Measurements from ENCODE around the gene NSMF. TPM values are rescaled to one million over a fixed set of nuclear protein-coding genes. Genes with fewer than 3 reads are reported as not detected.
"Not testable (repeated sequence)": the region's sequence is repeated elsewhere in the genome, so short reads cannot be mapped to it uniquely, and the experiment has no call there.

The NSMF gene
- total RNA-seq, 1 experiment from 2014 or later: 52.7 TPM

- intact Hi-C loops (cut with micrococcal nuclease; ENCODE audit: unreplicated experiment): no loop called here
Measured at GRCh38 chr9:137452006-137452760, 7.0 kb downstream of the NSMF start.

DNA sequence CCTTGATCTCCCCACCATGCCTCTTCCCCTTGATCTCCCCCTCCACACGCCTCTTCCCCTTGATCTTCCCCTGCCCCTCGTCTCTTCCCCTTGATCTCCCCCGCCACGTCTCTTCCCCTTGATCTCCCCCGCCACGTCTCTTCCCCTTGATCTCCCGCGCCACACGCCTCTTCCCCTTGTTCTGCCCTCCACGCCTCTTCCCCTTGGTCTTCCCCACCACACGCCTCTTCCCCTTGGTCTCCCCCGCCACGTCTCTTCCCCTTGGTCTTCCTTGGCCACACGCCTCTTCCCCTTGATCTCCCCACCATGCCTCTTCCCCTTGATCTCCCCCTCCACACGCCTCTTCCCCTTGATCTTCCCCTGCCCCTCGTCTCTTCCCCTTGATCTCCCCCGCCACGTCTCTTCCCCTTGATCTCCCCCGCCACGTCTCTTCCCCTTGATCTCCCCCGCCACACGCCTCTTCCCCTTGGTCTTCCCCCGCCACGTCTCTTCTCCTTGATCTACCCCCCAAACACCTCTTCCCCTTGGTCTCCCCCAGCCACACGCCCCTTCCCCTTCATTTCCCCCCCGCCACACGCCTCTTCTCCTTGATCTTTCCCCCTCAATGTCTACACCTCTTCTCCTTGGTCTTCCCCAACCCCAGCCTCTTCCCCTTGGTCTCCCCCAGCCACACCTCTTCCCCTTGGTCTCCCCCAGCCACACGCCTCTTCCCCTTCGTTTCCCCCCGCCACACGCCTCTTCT lies 7.7 kb downstream of the NSMF start:
- H3K27me3 ChIP-seq (replicated peaks; ENCODE audit: insufficient read depth, low read depth, low read length, poor library complexity); H3K4me3 ChIP-seq (ENCODE audit: low read depth, low read length, poor library complexity, severe bottlenecking); H3K4me1 ChIP-seq (ENCODE audit: insufficient read depth, low read length, poor library complexity, severe bottlenecking); POLR2A ChIA-PET (ENCODE audit: low non-redundant PET); CTCF ChIA-PET; H3K9me3 ChIP-seq (ENCODE audit: low read depth, low read length, poor library complexity, severe bottlenecking); DNase-seq (ENCODE audit: low spot score); intact Hi-C loops (cut with micrococcal nuclease; ENCODE audit: unreplicated experiment); H3K27ac ChIP-seq (ENCODE audit: low read depth, low read length, poor library complexity, severe bottlenecking); BruUV-seq (replicated peaks): not testable (repeated sequence)
- H3K36me3 ChIP-seq (ENCODE audit: insufficient read depth, low read length, poor library complexity, severe bottlenecking): peaks cover 16% of the 10 kb centered on the region

More at GRCh38 chr9:137452006-137452760, 7.0 kb downstream of the NSMF start:
- Histone ChIP-seq H3K9me3 (ENCODE audit: low read depth, low read length, poor library complexity, severe bottlenecking) (no peaks in the 10 kb centered on the region), H3K36me3 (ENCODE audit: insufficient read depth, low read length, poor library complexity, severe bottlenecking) (peaks cover 16% of the 10 kb centered on the region), H3K4me1 (ENCODE audit: insufficient read depth, low read length, poor library complexity, severe bottlenecking) (peaks cover 8% of the 10 kb centered on the region), H3K4me3 (ENCODE audit: low read depth, low read length, poor library complexity, severe bottlenecking) (no peak overlapping the region), H3K27me3 (replicated peaks; ENCODE audit: insufficient read depth, low read depth, low read length, poor library complexity) (no peaks in the 10 kb centered on the region), H3K27ac (ENCODE audit: low read depth, low read length, poor library complexity, severe bottlenecking) (no peak overlapping the region)
- CTCF ChIA-PET: no interaction called here
- POLR2A ChIA-PET (ENCODE audit: low non-redundant PET): no interaction called here
- BruUV-seq (replicated peaks): no TSS peak
- no peak for DNase-seq (ENCODE audit: low spot score)
- TF ChIP-seq EZH2 (IDR thresholded peaks at IDR 0.05; ENCODE audit: borderline replicate concordance, low read depth, low read length, poor library complexity, severe bottlenecking): no peak
- TF ChIP-seq, protein P1, sequence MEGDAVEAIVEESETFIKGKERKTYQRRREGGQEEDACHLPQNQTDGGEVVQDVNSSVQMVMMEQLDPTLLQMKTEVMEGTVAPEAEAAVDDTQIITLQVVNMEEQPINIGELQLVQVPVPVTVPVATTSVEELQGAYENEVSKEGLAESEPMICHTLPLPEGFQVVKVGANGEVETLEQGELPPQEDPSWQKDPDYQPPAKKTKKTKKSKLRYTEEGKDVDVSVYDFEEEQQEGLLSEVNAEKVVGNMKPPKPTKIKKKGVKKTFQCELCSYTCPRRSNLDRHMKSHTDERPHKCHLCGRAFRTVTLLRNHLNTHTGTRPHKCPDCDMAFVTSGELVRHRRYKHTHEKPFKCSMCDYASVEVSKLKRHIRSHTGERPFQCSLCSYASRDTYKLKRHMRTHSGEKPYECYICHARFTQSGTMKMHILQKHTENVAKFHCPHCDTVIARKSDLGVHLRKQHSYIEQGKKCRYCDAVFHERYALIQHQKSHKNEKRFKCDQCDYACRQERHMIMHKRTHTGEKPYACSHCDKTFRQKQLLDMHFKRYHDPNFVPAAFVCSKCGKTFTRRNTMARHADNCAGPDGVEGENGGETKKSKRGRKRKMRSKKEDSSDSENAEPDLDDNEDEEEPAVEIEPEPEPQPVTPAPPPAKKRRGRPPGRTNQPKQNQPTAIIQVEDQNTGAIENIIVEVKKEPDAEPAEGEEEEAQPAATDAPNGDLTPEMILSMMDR (conservative IDR thresholded peaks at IDR 0.05; ENCODE audit: low read depth, low read length): no peak

DNA sequence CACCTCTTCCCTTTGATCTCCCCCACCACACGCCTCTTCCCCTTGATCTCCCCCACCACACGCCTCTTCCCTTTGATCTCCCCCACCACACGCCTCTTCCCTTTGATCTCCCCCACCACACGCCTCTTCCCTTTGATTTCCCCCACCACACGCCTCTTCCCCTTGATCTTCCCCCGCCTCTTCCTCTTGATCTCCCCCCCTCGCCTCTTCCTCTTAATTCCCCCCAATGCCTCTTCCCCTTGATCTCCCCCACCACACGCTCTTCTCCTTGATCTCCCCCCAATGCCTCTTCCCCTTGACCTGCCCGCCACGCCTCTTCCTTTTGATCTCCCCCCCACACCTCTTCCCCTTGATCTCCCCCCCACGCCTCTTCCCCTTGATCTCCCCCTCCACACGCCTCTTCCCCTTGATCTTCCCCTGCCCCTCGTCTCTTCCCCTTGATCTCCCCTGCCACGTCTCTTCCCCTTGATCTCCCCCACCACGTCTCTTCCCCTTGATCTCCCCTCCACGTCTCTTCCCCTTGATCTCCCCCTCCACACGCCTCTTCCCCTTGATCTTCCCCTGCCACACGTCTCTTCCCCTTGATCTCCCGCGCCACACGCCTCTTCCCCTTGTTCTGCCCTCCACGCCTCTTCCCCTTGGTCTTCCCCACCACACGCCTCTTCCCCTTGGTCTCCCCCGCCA lies 8.5 kb downstream of the NSMF start:
- CTCF ChIA-PET; BruUV-seq (replicated peaks); H3K27me3 ChIP-seq (replicated peaks; ENCODE audit: insufficient read depth, low read depth, low read length, poor library complexity); POLR2A ChIA-PET (ENCODE audit: low non-redundant PET); H3K4me3 ChIP-seq (ENCODE audit: low read depth, low read length, poor library complexity, severe bottlenecking); DNase-seq (ENCODE audit: low spot score); H3K27ac ChIP-seq (ENCODE audit: low read depth, low read length, poor library complexity, severe bottlenecking); H3K9me3 ChIP-seq (ENCODE audit: low read depth, low read length, poor library complexity, severe bottlenecking); intact Hi-C loops (cut with micrococcal nuclease; ENCODE audit: unreplicated experiment); H3K4me1 ChIP-seq (ENCODE audit: insufficient read depth, low read length, poor library complexity, severe bottlenecking): not testable (repeated sequence)
- peaks cover 16% of the 10 kb centered on the region for H3K36me3 ChIP-seq (ENCODE audit: insufficient read depth, low read length, poor library complexity, severe bottlenecking)

DNA sequence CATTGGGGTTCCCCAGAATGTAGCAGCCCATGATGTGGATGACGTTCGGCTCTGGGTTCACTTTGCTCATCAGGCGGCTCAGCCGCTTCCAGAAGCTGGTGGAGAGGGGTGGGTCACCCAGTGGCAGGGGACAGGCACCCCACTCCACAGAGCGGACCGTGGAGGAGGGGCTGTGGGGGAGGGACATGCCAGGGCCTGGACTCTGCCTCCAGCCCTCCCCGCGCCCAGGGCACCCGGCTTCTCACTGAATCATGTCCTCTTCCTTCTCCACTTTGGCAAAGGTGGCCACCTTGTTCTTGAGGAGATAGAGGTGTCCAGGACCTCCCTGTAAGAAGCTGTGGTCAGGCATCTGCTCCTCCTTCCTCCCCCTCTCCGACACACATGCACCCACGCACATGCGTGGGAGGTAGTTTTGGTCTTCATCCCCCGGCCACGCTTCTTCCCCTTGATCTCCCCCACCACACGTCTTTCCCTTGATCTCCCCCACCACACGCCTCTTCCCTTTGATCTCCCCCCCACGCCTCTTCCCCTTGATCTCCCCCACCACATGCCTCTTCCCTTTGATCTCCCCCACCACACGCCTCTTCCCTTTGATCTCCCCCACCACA lies 9.1 kb downstream of the NSMF start:
- ChIA-PET CTCF (no interaction called here), POLR2A (ENCODE audit: low non-redundant PET) (no interaction called here)

More for the DNA sequence above, 9.1 kb downstream of the NSMF start:
- BruUV-seq (replicated peaks): no TSS peak
- H3K36me3 ChIP-seq (ENCODE audit: insufficient read depth, low read length, poor library complexity, severe bottlenecking): peaks cover 16% of the 10 kb centered on the region
- DNase-seq (ENCODE audit: low spot score): no peak
- H3K9me3 ChIP-seq (ENCODE audit: low read depth, low read length, poor library complexity, severe bottlenecking): no peaks in the 10 kb centered on the region
- no peaks in the 10 kb centered on the region for H3K27me3 ChIP-seq (replicated peaks; ENCODE audit: insufficient read depth, low read depth, low read length, poor library complexity)
- intact Hi-C loops (cut with micrococcal nuclease; ENCODE audit: unreplicated experiment): no loop called here
- H3K4me1 ChIP-seq (ENCODE audit: insufficient read depth, low read length, poor library complexity, severe bottlenecking): peaks cover 13% of the 10 kb centered on the region
- no peak overlapping the region for H3K4me3 ChIP-seq (ENCODE audit: low read depth, low read length, poor library complexity, severe bottlenecking)
- TF ChIP-seq, protein P1 (conservative IDR thresholded peaks at IDR 0.05; ENCODE audit: low read depth, low read length): no peak
- no peak for TF ChIP-seq EZH2 (IDR thresholded peaks at IDR 0.05; ENCODE audit: borderline replicate concordance, low read depth, low read length, poor library complexity, severe bottlenecking)
- no peak overlapping the region for H3K27ac ChIP-seq (ENCODE audit: low read depth, low read length, poor library complexity, severe bottlenecking)
